NK-92 treated with Interleukin-12 subunit alpha and Interleukin-12 subunit beta, amount 100 ng/mL, for 24 hours (cell line): ENCODE results near the gene RAB11FIP5.
"Not testable (repeated sequence)": the region's sequence is repeated elsewhere in the genome, so short reads cannot be mapped to it uniquely, and the experiment has no call there.

Source experiments
- DNase-seq: peaks from one replicate; lab custom pipeline; 2025; lab: John Stamatoyannopoulos, UW

Gene RAB11FIP5, protein sequence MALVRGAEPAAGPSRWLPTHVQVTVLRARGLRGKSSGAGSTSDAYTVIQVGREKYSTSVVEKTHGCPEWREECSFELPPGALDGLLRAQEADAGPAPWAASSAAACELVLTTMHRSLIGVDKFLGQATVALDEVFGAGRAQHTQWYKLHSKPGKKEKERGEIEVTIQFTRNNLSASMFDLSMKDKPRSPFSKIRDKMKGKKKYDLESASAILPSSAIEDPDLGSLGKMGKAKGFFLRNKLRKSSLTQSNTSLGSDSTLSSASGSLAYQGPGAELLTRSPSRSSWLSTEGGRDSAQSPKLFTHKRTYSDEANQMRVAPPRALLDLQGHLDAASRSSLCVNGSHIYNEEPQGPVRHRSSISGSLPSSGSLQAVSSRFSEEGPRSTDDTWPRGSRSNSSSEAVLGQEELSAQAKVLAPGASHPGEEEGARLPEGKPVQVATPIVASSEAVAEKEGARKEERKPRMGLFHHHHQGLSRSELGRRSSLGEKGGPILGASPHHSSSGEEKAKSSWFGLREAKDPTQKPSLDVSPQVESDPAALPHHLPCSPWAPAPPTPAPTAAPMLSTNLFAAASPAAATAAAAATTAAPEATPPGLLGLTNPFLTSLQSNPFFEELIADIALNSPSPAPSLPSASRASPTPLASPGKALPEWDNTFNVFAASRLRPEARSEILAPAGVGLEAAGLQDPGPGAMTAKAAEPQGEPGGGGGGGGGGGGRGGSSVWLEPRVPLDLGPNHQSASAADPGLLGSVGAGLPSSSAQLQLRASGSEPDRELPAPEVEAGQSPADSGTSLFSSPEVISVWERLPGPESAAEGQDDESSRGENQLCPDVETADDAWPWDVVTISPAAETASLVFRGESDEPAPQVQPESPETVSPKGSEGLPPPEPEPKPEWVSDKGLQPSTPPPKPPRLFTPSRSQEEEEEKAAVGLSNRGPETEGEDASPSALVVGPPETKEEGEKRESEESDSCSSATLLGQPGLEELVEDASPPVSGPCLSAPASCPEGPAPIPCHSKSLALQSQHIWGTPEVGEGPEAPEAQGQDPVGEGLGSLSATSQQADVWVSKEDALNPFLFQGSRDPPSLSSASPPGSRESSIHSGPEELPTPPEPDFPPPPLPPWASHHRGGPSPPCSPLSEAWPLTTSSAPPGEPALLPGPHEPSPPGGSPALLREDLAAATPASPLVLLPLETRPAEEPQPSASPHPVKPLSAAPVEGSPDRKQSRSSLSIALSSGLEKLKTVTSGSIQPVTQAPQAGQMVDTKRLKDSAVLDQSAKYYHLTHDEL (N-terminal part only)

DNA sequence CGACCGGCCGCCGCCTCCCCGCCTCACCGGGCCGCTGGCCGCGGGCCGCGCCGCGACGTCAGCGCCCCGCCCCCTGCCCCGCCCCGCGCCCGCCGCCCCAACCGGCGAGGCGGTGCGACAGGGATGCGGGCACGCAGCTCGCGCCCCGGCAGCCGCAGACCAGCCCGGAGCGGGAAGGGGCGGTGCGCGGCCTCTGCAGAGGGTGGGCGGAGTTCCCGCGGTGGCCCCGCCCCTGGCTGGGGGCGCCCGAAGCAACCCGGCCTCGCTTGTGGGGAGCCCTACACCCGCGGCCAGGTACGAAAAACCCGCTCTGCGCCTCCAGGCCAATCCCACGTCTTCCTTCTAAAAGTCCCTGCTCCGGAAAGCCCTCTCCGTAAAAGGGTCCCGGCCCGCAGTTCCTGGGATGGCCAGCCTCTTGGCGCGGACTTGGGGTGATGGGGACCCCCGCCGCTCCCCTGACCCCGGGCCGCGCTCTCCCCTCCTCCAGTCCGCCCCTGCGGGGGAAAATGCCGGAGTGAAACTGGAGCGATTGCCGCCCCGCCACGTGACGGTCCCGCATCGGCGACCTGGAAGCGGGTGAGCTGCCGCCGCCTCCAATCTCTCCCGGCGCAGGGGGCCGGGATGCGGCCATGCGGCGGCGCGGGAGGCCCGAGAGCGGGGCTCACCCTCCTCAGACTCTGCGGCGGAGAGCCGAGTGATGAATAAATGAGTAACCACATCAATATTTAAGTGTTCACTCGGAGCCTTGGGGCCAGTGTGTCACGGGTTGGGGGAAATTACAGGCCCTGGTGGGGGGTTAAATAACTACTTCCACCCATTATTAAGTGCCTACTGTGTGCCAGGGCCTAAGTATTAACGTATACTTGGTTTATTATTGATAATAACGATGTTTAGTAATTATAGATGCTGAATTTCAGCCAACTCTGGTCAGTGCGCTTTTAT, at the start of gene RAB11FIP5:
Gene RAB11FIP5, minus strand, starts transcription at position 36 of the 942 bp plus-strand sequence. CDS start 171 bp downstream, outside the sequence.
- DNase-seq: no peak

DNA sequence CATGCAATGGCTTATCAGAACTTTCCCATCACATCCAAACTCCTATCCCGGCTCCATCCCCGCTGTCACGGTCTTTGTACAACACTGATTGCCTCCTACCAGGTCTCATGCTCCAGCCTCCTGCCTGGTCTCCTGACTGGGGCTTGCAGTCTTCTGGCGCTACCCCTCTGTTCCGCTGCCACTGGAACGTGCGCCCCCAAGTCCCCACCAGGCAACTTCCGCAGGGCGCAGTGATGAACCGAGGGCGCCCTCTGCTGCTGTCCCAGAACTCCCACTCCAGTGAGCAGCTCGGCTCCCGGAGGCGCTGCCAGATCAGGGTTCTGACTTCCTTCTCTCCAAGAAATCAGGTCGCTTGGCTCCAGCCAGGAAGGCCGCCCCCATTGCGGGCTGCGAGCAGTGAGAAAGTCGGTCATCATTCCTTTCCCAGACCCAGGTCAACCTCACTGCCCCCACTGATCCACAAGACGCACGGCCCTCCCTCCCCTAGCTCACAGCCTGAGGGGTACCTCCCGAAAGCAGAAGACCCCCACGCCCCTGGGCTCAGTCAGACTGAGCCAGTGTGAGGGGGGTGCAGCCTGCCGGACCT, 43.9 kb upstream of the RAB11FIP5 start:
- no peak for DNase-seq

DNA sequence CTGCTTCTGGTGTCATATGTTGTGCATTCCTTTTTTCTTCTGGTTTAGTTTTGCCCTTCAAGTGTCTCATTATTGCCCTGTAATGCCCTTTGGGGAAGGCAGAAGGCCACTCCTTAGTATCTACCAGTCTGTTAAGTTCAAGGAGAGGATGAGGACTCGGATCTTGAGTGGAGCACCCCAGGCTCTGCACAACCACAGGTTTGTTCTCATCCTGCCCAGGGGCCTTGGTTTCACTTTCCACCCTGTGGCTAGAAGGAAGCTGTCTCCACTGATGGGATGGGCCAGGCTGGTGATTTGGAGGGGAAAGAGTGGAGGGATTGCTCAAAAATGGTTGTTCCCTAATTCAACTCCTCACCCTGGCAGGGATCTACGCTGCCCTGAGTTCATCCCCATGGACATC, 30.2 kb upstream of the RAB11FIP5 start:
- DNase-seq: no peak

DNA sequence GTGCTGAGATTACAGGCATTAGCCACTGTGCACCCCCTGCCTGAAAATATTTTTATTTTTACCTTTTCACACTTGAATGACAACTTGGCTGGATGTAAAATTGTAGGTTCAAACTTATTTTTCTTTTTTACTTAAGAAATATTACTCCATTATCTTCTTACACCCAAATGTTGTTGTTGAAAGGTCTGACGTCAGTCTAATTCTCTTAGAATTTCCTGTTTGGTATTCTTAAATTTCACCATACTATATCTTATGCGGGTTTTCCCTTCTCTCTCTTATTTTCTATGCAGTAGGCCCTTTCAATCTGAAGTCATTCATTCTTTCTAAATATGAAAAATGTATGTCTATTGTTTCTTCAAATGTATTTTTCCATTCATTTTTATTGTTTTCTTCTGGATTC, 29.1 kb upstream of the RAB11FIP5 start:
- DNase-seq: no peak

DNA sequence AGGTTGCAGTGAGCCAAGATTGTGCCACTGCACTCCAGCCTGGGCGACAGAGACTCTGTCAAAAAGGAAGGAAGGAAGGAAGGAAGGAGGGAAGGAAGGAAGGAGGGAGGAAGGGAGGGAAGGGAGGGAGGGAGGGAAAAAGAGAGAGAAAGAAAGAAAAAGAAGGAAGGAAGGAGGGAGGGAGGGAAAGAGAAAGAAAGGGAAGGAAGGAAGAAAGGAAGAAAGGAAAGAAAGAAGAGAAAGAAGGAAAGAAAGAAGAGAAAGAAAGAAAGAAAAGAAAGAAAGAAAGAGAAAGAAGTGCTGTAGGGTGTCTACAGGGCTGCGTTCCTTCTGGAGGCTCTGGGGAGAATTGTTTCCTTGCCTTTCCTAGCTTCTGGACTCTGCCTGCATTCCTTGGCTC, 22.5 kb upstream of the RAB11FIP5 start:
- no peak for DNase-seq

DNA sequence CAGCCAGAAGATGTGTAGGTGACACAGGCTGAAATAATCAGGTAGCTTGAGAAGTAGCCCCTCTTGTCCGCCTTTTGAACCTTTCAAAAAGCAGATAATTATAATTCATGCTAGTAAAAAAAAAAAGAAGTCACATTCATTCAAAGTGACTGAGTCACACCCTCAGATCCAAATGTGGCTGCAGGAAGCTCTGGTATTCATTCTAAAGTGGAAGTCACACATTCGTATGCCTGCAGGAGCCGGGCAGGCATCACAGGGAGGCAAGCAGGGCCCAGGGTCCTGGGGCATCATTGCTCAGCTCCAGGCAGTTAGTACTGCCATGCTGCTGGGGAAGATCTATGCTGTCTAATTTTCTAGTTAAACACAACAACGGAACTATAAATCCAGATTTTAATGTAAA, 21.7 kb upstream of the RAB11FIP5 start:
- no peak for DNase-seq

DNA sequence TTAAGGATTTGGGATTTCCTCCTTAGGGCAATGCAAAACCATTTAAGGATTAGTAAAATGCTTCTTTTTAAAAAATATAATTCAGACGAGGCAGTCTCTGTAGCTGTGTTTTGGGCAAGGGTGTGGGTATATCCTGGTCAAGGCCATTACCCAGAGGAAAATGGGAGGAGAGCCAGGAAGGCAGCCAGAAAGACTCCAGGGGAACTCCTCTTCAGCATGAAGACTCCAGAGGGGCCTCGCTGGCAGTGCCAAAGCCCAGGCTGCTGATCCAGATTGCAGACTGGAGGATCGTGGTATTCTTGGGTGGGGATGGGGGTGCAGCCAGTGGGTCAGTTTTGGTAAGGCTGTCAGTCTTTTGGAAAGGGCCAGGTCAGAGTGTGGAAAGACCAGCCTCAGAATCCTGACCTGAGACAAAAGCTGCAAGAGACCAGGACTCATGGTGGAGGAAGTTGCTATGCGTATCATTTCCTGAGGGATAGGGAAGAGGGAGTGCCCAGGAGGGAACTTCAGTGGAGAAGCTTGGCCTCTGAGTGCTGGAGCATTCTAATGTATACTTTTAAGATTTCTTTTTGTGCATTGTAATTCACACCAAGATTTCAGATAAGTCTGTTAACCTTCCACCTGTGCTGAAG, 20.9 kb upstream of the RAB11FIP5 start:
- no peak for DNase-seq

DNA sequence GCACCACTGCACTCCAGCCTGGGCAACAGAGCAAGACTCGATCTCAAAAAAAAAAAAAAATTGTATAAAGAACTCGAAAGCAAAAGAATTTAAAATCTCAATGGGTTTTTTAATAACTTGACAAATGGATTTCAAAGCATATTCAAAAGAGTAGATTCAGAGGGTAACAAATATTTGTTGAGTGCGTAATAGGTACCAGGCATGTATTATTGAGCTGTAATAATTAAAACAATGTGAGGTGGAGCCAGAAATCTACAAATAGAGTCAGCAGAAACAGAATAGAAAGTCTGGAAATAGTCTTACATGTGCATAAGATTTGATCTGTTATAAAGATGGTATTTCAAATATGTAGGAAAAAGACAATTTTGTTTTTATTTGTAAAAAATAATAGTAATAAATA, 19.1 kb upstream of the RAB11FIP5 start:
- DNase-seq: no peak

DNA sequence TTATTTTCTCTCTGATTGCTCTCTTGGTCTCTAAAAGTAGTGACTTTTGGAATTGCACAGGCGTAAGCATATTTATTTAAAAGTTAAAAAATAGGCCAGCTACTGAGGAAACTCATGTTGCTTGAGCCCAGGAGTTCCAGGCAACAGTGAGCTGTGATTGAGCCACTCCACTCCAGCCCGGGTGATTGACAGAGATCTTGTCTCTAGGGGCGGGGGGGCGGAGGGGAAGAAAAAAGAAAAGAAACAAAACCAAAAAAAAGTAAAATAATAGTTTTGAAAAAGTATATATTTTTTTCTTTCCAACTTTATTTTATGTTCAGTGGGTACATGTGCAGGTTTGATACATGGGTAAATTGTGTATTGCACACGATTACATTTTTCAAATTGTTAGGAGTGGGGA, 18.0 kb upstream of the RAB11FIP5 start:
- no peak for DNase-seq

DNA sequence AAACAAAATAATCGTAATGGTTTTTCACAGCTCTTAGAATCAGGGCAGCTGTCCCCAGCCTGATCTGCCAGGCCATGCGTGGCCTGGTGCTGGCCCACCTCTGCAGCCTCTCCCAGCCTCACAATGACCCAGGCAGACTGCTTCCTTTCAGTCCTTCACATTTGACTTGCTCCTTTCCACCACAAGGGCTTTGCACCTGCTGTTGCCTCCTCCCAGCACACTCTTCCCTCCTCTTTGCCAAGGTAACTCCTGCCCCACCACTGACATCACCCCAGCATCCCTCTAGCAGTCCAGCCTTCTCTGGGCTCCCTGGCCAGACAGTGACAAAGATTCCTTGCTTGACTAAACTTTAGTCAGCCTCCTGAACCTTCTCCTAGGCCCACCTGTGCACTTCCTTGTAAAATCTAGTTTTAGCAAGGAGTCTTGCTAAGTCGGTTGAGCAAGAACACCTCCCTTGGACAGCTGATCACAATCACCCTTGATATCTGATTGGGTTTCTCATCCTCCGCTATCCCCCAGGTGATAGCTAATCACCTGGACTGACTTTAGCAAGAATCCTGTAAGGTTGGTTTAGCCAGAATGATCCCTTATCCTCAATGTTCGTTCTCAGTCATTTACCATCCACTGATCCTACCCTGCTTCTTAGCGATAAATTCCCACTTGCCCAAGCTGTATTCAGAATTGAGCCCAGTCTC, 16.2 kb upstream of the RAB11FIP5 start:
- DNase-seq: no peak

DNA sequence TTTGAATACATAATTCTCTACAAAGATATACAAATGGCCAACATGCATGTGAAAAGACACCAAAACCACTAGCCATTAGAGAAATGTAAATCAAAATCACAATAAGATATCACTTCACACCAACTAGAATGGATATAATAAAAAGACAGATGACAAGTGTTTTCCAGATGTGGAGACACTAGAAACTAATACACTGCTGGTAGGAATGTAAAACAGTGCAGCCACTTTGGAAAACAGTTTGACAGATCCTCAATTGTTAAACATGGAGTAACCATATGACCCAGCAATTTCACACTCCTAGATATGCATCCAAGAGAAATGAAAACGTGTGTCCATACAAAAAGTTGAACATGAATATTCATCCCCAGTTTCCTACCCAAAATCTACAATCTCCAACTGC, 9.8 kb upstream of the RAB11FIP5 start:
- no peak for DNase-seq

DNA sequence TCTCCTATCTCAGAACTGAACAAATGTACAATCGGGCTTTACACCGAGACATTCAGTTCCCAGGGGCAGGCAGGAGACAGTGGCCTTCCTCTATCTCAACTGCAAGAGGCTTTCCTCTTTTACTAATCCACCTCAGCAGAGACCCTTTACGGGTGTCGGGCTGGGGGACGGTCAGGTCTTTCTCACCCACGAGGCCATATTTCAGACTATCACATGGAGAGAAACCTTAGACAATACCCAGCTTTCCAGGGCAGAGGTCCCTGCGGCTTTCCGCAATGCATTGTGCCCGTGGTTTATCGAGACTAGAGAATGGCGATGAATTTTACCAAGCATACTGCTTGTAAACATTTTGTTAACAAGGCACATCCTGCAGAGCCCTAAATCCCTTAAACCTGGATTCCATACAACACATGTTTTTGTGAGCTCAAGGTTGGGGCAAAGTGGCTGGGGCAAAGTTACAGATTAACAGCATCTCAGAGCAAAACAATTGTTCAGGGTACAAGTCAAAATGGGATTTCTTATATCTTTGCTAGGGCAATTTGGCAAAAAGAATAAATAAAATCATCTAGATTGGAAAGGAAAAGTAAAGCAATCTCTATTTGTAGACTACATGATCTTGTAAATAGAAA, 7.0 kb upstream of the RAB11FIP5 start:
- not testable (repeated sequence) for DNase-seq

DNA sequence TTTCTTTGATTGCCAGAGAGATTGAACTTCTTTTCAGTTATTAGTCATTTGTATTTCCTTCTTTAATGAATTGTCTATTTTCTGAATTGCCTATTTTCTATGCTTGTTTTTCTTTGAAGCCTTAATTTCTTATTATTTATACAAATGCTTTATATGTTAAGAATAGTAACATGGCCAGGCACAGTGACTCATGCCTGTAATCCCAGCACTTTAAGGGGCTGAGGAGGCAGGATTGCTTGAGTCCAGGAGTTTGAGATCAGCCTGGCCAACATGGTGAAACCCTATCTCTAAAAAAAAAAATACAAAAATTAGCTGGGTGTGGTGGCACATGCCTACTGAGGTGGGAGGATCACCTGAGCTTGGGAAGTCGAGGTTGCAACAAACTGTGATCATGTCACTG, 4.7 kb upstream of the RAB11FIP5 start:
- DNase-seq: no peak

DNA sequence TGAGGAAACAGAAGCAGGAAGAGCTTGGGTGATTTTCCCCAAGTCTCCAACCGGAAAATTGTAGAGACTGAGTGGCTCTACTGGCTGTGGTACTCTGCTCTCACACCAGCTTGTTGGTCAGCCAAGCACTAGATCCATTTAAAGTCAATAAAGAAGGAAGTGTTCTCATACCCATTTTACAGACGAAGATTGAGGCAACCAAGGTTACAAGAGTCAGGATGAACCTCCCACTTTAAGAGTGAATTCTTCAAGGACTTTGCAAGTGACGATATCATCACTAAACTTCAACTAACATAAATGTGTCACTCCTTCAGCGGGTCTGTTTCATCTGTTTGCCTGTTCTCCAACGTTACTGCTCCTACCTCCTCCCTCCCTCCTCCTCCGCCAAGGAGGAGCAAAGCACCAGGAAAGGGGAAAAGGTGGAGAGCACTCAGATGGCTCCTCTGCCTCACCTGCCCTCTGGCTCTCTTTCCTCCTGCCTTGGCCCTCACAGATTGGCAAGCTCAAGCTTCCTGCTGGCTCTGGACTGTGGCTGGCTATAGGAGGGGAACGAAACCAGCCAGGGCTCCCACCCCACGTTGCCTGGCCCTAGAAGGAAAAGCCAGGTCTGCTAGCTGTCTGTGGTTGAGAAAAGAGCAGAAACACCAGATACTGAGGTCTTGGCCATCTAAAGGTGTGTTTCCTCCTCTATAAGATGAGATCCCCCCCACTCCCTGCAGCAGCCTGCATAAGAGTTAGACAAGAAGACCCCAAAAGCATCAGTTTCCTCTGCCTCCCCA, 3.6 kb upstream of the RAB11FIP5 start:
- DNase-seq: no peak

DNA sequence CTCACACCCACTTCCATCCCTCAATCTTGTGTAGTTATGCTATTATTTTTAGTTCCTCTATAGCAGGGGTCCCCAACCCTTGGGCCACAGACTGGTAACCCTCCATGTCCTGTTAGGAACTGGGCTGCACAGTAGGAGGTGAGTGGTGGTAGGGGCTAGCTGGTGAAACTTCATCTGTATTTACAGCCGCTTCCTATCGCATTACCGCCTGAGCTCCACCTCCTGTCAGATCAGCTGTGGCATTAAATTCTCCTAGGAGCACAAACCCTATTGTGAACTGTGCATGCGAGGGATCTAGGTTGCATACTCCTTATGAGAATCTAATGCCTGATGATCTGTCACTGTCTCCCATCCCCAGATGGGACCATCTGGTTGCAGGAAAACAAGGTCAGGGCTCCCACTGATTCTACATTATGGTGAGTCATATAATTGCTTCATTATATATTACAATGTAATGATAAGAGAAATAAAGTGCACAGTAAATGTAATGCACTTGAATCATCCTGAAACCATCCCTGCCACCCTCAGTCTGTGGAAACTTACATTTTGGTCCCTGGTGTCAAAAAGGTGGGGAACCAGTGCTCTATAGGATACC, 1.6 kb upstream of the RAB11FIP5 start:
- no peak for DNase-seq

DNA sequence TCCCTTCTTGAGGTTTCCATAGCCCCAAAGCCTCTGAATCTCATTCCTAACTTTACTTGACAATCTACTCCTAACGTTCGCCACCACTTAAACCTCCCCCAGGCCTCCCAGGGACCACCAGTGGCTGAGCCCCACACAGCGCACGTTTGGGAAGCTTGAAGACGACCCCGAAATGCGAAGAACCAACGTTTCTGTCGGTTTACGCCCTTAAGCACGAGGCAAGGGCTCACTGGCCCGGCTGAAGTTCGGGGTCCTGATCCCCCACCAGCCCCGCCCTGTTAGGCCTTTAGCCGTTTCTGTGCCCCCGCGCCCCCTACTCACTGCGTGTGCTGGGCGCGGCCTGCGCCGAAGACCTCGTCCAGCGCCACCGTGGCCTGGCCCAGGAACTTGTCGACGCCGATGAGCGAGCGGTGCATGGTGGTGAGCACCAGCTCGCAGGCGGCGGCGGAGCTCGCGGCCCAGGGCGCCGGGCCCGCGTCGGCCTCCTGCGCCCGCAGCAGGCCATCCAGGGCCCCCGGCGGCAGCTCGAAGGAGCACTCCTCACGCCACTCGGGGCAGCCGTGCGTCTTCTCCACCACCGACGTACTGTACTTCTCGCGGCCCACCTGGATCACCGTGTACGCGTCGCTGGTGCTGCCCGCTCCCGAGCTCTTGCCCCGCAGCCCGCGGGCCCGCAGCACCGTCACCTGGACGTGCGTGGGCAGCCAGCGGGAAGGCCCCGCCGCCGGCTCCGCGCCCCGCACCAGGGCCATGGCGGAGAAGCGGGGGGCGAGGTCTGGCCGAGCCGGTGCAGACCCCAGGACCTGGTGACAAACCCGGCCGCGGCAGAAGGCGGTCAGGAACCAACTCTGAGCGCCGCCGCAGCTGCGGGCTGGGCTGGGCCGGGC, 479 bp downstream of the RAB11FIP5 start:
- no peak for DNase-seq
